OCI-LY3 (cell line): ENCODE results near the gene BRAT1.

Experiments used
- CTCF ChIP-seq: fragments of 200-600, 300-600 bp; sonication (generic); IDR thresholded peaks from 2 replicates; pipeline ENCODE4 v1.5.1; 2014; ENCODE audit warnings: antibody characterized with exemption, low read length, low read depth
- EZH2phosphoT487 ChIP-seq: fragments of 200-600 bp; shearing (Covaris generic); IDR thresholded peaks from 2 replicates; pipeline ENCODE4 v1.6.1; 2018; ENCODE audit warnings: antibody characterized with exemption, mixed run types, low read depth

GRCh38 chr7:2566348-2566889 is 11.1 kb upstream of the BRAT1 start:
- no peak for TF ChIP-seq CTCF
- TF ChIP-seq EZH2phosphoT487: no peak
